GM19438 (cell line): ENCODE data around the gene KIF2A.
A peak's percentile ranks its signal among the peaks of the same experiment; 100 is the strongest.

ENCODE experiments used
- ATAC-seq: cut with Tn5 transposase; IDR thresholded peaks from one replicate; pipeline ENCODE4 v1.9.1; 2021; ENCODE audit warnings: low read depth; ENCODE audit not compliant: unreplicated experiment

The KIF2A gene

GRCh38 chr5:62305715-62306322 is at the start of gene KIF2A:
Gene KIF2A (plus strand): TSS chr5:62306206. CDS start chr5:62306473, 267 bp downstream.
- ATAC-seq = peak; percentile 90

DNA sequence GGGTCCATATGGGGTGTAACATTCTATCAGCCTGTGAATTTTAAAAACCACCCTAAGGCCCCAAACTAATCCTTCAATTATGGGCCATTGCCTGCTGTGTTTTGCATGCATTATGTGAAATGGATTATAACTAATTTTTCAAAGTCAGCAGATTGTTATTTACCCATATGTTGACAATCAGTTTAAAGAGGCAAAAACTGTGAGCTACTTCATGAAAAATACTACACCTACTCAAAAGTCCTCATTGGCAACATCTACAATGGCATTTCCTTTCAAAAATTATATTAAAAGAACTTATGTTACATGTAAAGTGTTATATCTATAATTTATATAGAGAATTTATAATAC is 49.0 kb upstream of the KIF2A start:
- ATAC-seq = no peak

GRCh38 chr5:62258654-62259053 is 47.4 kb upstream of the KIF2A start:
- no peak for ATAC-seq

- ATAC-seq = no peak
Measured at GRCh38 chr5:62259699-62260250, 46.2 kb upstream of the KIF2A start.

GRCh38 chr5:62260513-62260912 is 45.5 kb upstream of the KIF2A start:
- ATAC-seq = no peak

- ATAC-seq = no peak
Measured at GRCh38 chr5:62263401-62263800, 42.6 kb upstream of the KIF2A start.

DNA sequence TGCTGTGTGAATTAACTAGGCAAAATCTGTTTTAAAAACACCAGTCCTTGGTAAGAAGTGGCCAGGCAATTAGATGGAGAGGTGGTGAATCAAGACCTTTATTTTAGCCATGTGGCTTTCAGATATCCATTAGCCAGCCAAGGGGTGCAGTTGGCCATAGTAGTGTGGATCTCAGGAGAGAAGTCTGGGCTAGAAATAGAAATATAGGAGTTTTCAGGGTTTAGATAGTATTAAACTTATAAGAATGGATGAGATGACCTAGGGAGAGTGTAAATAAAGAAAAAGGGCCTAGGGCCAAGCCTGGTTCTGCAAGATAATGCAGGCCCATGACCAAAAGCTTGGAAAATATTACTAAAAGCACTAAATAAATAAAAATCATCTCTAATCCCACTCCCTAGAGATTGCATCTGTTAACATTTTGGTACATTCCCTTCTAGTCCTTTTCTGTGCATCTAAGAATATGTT is 40.3 kb upstream of the KIF2A start:
- ATAC-seq = no peak

- ATAC-seq = no peak
Measured at GRCh38 chr5:62266573-62266972, 39.4 kb upstream of the KIF2A start.

DNA sequence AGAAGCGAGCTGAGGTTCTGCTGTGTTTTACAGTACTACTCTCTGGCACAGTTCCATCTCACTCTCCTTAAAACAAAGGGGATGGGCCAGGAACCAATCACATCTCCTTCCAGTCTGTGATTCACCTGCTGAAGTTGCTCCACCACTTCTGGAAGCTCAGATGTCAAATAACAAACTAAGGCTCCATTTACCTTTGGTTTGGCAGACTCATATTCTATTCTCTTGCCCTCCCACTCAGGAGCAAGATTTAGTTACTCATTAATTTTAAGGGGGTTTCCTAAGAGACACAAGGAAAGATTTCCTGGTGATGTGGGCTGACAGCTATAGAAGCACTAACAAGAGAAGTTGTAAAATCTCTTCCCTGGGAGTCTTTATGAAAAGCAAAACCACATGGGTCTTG is 37.8 kb upstream of the KIF2A start:
- no peak for ATAC-seq

- ATAC-seq = no peak
Measured at GRCh38 chr5:62268792-62269191, 37.2 kb upstream of the KIF2A start.

DNA sequence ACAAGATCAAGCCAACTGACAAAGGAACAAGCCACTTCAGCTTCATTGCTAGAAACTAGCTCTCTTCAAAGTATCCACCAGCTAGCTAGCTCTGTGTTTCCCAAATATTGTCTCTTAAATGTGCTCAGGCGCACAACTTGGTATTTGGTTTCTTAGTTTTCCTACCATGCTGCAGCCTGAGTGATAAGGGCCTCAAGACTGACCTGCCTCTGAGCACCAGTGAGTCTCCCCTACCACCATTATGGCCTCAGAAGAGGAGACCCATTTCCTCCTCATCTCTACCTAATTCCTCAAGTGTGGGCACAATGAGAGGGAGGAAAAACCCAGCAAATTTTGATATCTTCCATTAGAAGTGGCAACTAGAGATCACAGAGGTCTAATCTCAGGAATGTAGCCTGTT is 34.6 kb upstream of the KIF2A start:
- no peak for ATAC-seq

GRCh38 chr5:62271870-62272269 is 34.1 kb upstream of the KIF2A start:
- ATAC-seq = no peak

- no peak for ATAC-seq
Measured at GRCh38 chr5:62273687-62274086, 32.3 kb upstream of the KIF2A start.

GRCh38 chr5:62275581-62275980 is 30.4 kb upstream of the KIF2A start:
- no peak for ATAC-seq

- no peak for ATAC-seq
Measured at GRCh38 chr5:62281411-62281810, 24.6 kb upstream of the KIF2A start.

DNA sequence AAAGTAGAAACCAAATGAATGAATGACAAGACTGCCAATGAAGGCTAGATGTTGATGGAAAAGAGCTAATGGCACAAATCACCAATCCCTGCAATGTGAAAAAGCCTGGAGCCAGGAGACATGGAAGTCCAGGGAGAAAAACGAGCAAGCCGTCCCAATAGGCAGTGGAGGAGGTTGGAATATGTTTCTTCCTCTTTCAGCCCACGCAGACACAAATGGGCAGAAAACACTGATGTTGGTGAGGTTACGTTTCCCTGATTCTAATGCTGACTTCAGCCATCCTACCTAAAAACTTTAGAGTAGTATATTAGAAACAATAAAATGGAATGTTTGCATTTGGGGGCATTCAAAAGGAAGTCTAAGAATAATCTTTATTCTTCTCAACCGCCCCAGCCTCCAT is 23.9 kb upstream of the KIF2A start:
- no peak for ATAC-seq

DNA sequence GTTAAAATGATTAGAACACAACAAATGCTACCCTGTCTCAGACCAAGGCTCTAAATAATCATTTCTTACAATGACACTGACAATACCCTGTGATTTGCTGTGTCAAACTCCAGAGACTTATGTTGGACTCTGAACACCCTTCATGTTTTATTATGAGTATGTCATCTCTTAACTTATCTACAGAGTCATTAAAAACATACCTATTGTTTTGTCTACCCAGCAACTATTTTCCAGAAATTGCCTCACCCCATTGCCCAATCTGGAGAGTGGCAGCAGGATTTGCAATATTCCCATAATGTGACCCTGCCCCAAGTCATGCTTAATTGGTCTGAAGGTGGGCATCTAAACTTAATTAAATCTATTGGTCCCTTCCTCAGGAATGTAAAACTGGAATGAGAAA is 23.0 kb upstream of the KIF2A start:
- ATAC-seq = no peak

DNA sequence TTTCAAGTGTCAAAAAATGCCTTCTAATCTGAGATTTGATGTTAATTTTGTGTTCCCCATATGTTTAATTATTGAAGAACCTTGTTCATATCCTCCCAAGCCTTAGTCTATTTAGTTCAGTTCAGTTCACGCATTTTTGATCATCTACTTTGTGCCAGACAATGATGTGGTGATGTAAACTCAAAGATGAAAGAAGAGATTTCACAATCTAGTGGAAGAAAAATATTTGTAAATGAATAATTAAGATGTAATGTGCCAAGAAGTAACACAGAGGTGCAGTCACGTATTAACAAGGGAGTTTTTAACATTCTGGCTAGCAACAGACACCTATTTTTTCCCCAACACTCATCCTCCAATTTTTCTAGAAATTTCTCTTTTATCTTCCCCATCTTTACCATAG is 22.1 kb upstream of the KIF2A start:
- ATAC-seq = no peak

DNA sequence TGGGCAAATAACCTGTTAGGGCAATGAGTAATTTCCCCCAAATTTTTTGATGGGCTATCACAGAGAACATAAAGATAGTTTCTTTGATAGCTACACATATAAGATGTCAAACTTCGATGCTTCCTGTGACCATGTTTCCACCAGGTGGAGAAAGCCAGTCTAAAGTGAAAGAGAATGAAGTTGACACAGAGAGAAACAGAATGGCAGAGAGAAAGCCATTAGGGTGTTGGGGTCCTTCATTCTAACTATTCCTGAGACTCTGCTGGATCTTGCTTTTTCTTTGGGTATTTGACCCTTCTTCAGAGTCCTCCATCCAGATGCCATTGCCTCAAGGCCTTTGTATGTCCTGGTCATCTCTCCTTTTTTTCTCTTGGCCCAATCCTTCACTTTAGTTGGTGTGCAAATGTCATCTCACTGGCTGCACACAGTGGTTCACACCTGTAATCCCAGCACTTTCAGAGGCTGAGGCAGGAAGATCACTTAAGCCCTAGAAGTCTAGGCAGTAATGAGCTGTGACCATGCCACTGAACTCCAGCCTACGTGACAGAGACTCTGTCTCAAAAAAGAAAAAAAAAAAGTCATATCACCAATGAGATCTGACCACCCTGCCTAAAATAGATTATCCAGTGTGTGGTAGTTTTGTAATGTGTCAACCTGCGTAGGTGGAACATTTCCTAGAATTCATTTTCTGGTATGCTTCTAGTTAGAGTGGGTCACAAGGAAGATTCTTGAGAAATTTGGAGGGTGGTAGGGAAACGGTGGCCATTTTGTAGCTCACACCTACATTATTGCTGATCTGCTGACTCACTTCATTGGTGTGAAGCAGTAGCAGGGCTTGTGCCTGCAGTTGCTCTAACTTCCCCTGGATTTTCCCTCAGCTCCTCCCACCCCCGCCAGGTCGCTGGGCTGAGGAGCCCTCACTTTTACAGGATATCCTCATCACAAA is 20.8 kb upstream of the KIF2A start:
- no peak for ATAC-seq

DNA sequence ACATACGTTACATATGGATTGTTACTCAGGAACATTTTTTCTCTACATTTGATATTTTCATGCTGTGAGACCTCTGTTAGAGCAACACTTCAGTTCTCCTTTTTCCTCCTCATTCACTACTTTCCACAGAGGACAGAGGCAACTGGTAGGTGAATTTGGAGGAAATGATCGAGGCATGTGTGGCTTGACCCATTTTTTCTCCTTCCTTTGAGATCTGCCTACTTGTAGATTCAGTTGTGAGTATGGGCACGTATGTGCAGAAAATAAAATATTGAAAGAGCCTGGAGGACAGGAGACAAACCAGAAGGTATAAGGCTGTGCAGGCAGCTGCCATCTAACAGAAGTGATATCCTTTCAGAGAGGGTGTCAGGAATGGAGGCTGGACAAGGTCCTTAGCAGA is 19.2 kb upstream of the KIF2A start:
- ATAC-seq = no peak

GRCh38 chr5:62287237-62287636 is 18.8 kb upstream of the KIF2A start:
- no peak for ATAC-seq

- ATAC-seq = no peak
Measured at GRCh38 chr5:62288118-62288517, 17.9 kb upstream of the KIF2A start.
